Dermis microvascular lymphatic vessel endothelial cell (primary cell): ENCODE results near the gene GSPT1. TPM values are rescaled to one million over a fixed set of nuclear protein-coding genes. Genes with fewer than 3 reads are reported as not detected.
A peak's percentile ranks its signal among the peaks of the same experiment; 100 is the strongest.
"Not testable (repeated sequence)": the region's sequence is repeated elsewhere in the genome, so short reads cannot be mapped to it uniquely, and the experiment has no call there.

ENCODE experiments used
- DNase-seq, 2 donors: peaks; one replicate each; pipeline versions ENCODE4 v3.0.0 to v3.0.0-alpha.2; 2010; ENCODE audit warnings: low read depth in 2 of 2
- total RNA-seq: library from RNA; depleted of rRNA; stranded (reverse); fragments of >200 nt; gene quantifications from 2 replicates; pipeline ENCODE4 v1.2.1, GENCODE V29; 2014

Gene GSPT1
- total RNA-seq, 1 donor from 2014 or later = 34.3 TPM

- DNase-seq = no peak
Observed at GRCh38 chr16:11862489-11862888, 53.3 kb downstream of the GSPT1 start.

- no peak for DNase-seq
Observed at GRCh38 chr16:11857161-11857560, 58.6 kb downstream of the GSPT1 start.

- DNase-seq = no peak
Observed at GRCh38 chr16:11852092-11852809, 63.5 kb downstream of the GSPT1 start.

- peak; percentile 87 to 94 for DNase-seq
Observed at GRCh38 chr16:11851294-11852091, 64.3 kb downstream of the GSPT1 start, which contains the start of gene RSL1D1. Gene RSL1D1 (minus strand): TSS chr16:11851542. CDS start chr16:11851512, 30 bp downstream.

GRCh38 chr16:11848842-11849241 lies 66.9 kb downstream of the GSPT1 start:
- no peak for DNase-seq

- DNase-seq = no peak
Observed at GRCh38 chr16:11844499-11844898, 71.3 kb downstream of the GSPT1 start.

GRCh38 chr16:11843861-11844260 lies 71.9 kb downstream of the GSPT1 start:
- no peak for DNase-seq

- no peak for DNase-seq
Observed at GRCh38 chr16:11843206-11843605, 72.5 kb downstream of the GSPT1 start.

GRCh38 chr16:11841026-11841425 lies 74.7 kb downstream of the GSPT1 start:
- DNase-seq = no peak

GRCh38 chr16:11836650-11837244 lies 79.0 kb downstream of the GSPT1 start:
- DNase-seq = peak in 1 of 2 donors; percentile 45

- DNase-seq = no peak
Observed at GRCh38 chr16:11835891-11836649, 79.7 kb downstream of the GSPT1 start.

- no peak for DNase-seq
Observed at GRCh38 chr16:11835309-11835708, 80.4 kb downstream of the GSPT1 start.

GRCh38 chr16:11833951-11834695 lies 81.6 kb downstream of the GSPT1 start:
- no peak for DNase-seq

GRCh38 chr16:11828696-11829095 lies 87.1 kb downstream of the GSPT1 start:
- no peak for DNase-seq

- not testable (repeated sequence) for DNase-seq
Observed at GRCh38 chr16:11825520-11826165, 90.1 kb downstream of the GSPT1 start.

- no peak for DNase-seq
Observed at GRCh38 chr16:11824362-11824761, 91.4 kb downstream of the GSPT1 start.

- not testable (repeated sequence) for DNase-seq
Observed at GRCh38 chr16:11823645-11824044, 92.1 kb downstream of the GSPT1 start.

- no peak for DNase-seq
Observed at GRCh38 chr16:11819798-11820197, 96.0 kb downstream of the GSPT1 start.

- not testable (repeated sequence) for DNase-seq
Observed at GRCh38 chr16:11818970-11819369, 96.8 kb downstream of the GSPT1 start.
